Left ventricle myocardium superior (tissue), 1 donor: ENCODE data around the gene CCM2. TPM values are rescaled to one million over a fixed set of nuclear protein-coding genes. Genes with fewer than 3 reads are reported as not detected.
A peak's percentile ranks its signal among the peaks of the same experiment; 100 is the strongest.

ENCODE experiments used
- ATAC-seq: fragments of 200-7000 bp; cut with Tn5 transposase; one replicate; pipeline ENCODE4 v1.9.1; 2020; ENCODE audit warnings: mild to moderate bottlenecking, moderate library complexity
- DNase-seq: peaks from one replicate; pipeline ENCODE4 v3.0.0-alpha.2; 2020
- intact Hi-C: fragments of 100-400 bp; cut with micrococcal nuclease; formaldehyde crosslinking; loops from one replicate; pipeline ENCODE4 v1.11.0; 2022
- long read RNA-seq: library from polyadenylated mRNA; unstranded; transcript quantifications from one replicate; pipeline ENCODE4 v2.0.0, GENCODE V29; 2021
- total RNA-seq: library from RNA; stranded (reverse); fragmentation: NEBNext Ultra II Directional; extraction: Animal tissue kit (Norgen Biotek cat#: 25700); gene quantifications from one replicate; pipeline ENCODE4 v1.2.1, GENCODE V29; 2021
- donor health status: DM: no; HTN: yes; CAD: no; lungs with severe emphysema.

Gene CCM2
- 36.7 TPM for total RNA-seq
- long read RNA-seq, transcript CCM2-201 (10 exons, 1,894 nt) = major isoform, 82 of 177 reads
- long read RNA-seq, transcript CCM2-216 (9 exons, 1,719 nt) = minor isoform, 6 of 177 reads
- long read RNA-seq, transcript CCM2-218 (9 exons, 1,719 nt) = minor isoform, 17 of 177 reads
- long read RNA-seq, partial matches to known transcripts = 7 of 177 reads
- long read RNA-seq, other reads (novel, unspliced or antisense) = 60 of 177 reads

DNA sequence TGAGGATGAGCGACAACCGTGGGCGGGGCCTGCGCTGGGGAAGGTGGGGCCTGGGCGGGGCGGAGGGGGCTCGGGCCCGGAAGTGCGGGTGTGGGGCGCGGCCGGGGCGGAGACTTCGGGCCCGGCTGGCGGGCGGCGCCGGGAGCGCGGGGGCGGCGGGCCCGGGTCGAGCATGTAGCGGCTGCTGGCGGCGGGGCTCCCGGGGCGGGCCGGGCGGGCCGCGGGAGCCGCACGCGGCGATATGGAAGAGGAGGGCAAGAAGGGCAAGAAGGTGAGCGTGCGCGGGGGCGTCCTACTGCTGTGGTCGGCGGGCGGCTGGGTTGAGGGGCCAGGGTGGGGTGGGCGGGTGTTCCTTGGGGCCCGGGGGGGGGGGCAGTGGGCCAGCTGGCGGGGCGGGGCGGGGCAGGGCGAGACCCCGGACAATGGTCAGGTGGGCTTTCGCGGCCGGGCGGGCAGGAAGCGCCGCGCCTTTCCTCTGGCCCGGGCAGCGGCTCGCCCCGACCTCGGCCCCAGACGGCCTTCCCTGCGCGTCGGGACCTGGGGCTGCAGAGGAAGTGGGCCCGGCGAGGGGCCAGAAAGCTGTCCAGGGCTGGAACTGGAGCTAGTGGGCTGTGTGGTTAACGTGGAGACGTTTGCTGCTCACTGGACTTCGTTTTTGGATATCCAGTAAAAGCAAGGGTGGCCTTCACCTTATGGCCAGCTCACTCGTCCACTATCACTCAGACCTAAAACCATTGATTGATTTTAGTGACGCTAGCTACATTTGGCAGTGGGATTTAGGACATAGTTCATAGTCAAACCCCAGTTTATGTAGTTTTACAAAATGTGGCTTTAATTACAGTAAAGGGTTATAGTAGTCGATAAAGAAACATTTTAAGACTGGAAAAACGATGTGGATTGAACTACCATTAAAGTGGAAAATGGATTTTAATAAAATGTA, at the start of gene CCM2:
Gene CCM2, plus strand, starts transcription at position 109 of the 940 bp plus-strand sequence. Its CDS starts 133 bp downstream, at position 242.
- ATAC-seq (peak; percentile 23), DNase-seq (peak; percentile 82)
- intact Hi-C loops = no loop called here

GRCh38 chr7:44953156-44953555, 46.8 kb upstream of the CCM2 start:
- no peak for ATAC-seq

DNA sequence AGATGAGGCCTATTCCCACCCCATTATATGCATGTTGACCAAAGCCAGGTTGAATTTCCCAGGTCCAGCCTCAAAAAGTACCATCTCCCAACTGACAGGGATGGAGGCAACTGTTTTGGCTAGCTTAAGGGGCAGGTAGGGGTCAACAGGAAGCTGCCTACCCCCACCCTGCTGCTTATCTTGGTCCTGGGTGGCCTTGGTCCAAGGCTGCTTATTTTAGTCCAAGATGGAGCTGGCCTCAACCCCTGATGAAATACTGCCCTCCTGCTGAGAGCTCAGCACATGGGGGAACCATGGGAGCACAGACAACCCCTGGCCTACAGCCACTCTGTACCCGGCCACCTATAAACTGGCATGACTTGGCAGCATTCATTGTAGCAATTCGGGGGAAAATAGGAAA, 44.3 kb upstream of the CCM2 start:
- ATAC-seq (no peak), DNase-seq (no peak)
- intact Hi-C loops = no loop called here

More at GRCh38 chr7:44953156-44953555, 46.8 kb upstream of the CCM2 start:
- intact Hi-C loops = no loop called here
- no peak for DNase-seq

- intact Hi-C loops = no loop called here
- no peak for ATAC-seq
- DNase-seq = no peak
Measured at GRCh38 chr7:44956157-44956766, 43.7 kb upstream of the CCM2 start.

DNA sequence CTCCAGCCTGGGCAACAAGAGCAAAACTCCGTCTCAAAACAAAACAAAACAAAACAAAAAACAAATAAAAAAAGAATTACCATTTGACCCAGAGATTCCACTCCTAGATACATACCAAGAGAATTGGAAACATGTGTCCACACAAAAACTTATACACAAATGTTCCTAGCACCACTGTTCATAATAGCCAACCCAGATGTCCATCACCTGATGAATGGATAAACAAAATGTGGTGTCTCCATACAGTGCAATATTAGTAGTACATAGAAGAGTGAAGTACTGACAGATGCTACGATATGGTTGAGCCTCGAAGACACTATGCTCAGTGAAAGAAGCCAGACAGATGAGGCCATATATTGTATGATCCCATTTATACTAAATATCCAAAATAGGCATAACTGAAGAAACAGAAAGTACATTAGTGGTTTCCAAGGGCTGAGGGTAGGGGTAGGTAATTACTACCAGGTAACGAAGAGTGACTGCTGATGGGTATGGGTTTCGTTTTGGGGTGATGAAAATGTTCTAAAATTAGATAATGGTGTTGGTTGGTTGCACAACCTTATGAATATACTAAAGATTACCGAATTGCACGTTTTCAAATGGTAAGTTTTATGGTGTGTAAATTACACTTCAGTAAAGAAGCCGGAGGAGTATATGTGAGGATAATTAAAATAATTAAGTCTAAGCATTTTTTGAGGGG, 41.2 kb upstream of the CCM2 start:
- ATAC-seq (no peak), DNase-seq (no peak)
- intact Hi-C loops = no loop called here

GRCh38 chr7:44959433-44959951, 40.5 kb upstream of the CCM2 start:
- intact Hi-C loops = no loop called here
- ATAC-seq (no peak), DNase-seq (no peak)

DNA sequence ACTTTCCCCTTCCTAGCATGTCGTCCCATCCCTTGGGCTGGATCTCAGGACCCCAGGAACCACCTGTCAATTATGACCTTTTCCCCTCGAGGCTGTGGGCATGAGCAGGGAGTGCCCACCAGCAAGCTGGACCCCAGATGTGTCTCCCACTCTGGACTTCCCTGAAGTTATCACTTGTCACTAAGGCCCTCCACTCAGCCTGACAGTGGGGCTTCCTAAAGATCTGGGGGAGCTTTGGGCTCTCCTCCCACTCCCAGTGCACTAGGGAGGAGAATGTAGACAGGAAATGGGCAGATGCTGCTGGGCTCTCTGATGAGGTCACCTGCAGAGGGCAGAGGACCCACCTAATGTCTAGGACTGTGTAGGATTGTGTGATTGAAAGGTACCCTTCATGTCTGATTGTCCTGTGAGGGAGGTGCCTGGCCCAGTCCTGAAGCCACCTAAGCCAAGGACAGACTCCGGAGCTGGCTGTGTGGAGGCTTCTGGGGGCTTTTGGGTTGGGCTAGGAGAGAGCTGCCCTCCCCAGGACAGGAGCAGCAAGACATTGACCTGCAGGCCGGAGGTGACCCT, 39.9 kb upstream of the CCM2 start:
- DNase-seq = no peak
- intact Hi-C loops = no loop called here
- ATAC-seq = no peak

DNA sequence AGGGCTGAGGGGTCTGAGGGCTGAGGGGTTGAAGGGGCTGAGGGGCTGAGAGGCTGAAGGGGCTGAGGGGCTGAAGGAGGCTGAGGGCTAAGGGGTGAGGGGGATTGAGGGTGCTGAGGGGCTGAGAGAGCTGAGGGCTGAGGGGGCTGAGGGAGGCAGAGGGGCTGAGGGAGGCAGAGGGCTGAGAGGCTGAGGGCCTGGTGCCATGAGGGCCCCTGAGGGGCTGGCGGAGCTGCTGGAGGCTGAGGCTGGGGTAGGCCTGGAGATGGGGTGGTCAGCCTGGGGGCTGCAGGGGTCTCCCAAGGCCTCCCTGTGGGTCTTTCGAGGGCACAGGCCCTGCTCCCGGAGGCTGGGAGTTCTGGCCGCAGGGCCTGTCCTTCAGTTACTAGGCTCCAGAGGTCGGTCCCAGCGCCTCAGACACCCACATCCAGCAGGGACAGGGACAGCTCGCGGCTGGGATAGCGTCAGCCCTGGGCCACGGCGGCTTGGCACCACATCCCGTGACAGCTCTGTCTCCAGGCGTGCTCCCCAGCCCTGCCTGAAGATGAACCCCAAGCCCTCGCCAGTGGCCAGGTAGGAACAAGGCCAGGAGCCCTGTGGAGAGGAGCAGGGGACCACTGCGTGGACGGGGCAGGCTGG, 38.0 kb upstream of the CCM2 start:
- ATAC-seq (peak; percentile 16), DNase-seq (no peak)
- intact Hi-C loops = no loop called here

- peak; percentile 74 for ATAC-seq
- intact Hi-C loops = no loop called here
- DNase-seq = peak; percentile 59
Measured at GRCh38 chr7:44962483-44963251, 37.3 kb upstream of the CCM2 start.

GRCh38 chr7:44963364-44964290, 36.4 kb upstream of the CCM2 start:
- intact Hi-C loops = no loop called here
- ATAC-seq = no peak
- DNase-seq = no peak

- intact Hi-C loops = no loop called here
- ATAC-seq (no peak), DNase-seq (no peak)
Measured at GRCh38 chr7:44964384-44964830, 35.6 kb upstream of the CCM2 start.

DNA sequence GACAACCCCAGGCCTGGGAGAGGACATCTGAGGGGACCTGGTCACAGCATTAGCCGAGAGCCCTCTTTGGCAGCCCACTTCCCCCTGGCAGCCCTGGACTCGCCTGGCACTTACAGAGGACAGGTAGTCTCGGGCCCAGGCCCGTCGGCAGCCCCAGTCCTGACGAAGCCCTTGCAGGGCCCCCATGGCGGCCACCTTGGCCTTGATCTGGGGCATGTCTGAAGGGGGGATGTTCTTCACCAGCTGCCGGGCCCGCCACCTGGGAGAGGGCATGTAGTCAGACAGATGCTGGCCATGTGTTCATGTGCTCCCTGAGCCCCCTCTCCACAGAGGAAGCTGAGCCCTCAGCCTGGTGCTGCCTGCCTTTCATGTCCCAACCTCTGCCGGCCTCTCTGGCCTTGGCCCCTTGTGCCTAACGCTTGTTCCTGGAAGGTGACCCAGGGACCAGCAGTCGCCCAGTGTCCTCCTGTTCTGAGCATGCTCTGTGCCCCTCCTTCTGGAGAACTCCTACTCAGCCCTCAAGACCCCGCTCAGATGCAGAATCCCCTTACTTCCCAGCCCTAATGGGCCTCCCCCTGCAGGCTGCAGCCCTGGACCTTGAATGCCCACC, 35.1 kb upstream of the CCM2 start:
- intact Hi-C loops = no loop called here
- DNase-seq = no peak

DNA sequence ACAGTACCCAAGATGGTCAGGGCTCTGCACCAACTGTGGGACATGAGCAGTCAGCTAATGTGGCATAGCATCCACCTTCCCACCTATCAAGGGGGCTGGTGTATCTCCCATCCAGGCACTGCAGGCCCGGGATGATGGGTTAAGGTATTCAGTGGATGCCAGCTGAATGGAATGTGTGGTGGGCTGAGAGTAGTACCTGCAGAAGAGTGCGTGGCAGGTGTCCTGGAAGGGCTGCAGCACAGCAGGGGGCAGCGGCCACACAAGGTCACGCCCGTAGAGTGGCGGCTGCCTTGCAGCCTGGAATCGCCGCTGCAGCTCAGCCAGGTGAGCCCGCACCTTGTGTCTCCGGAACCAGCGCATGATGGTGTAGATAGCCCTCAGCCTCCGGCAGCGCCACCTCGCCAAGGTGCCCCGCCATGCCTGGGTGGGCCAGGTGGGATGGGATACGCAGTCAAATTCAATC, 34.5 kb upstream of the CCM2 start:
- ATAC-seq = no peak
- intact Hi-C loops = no loop called here

More for the DNA sequence above, 35.1 kb upstream of the CCM2 start:
- no peak for ATAC-seq

GRCh38 chr7:44965937-44966730, 33.9 kb upstream of the CCM2 start:
- intact Hi-C loops = no loop called here
- DNase-seq = no peak
- no peak for ATAC-seq

More for the DNA sequence above, 34.5 kb upstream of the CCM2 start:
- no peak for DNase-seq
